ENCODE data around the gene UBAP1L.

The UBAP1L gene

GRCh38 chr15:65055201-65055870 lies 59.7 kb downstream of the UBAP1L start:
- CTCF ChIA-PET: interaction anchor here (0.7 to 9.0 kb wide), 15 partner anchors 8 to 343 kb away, joined by 3 to 72 read pairs (median 5); partner anchors contain the start of genes KBTBD13 and RASL12
- TF ChIP-seq CTCF (IDR thresholded peaks at IDR 0.05; ENCODE audit: control extremely low read depth, extremely low read depth, low read depth, missing control alignments): no peak
- POLR2A ChIA-PET: interaction anchor here (0.5 to 0.8 kb wide), 2 partner anchors 218 to 249 kb away, joined by 3 to 4 read pairs; partner anchors contain the start of gene RNU5B-1
- DNase-seq (ENCODE audit: extremely low spot score): no peak

- peak; percentile 82 for DNase-seq (ENCODE audit: extremely low spot score)
- peak; percentile 90 for TF ChIP-seq CTCF (IDR thresholded peaks at IDR 0.05; ENCODE audit: control extremely low read depth, extremely low read depth, low read depth, missing control alignments)
- ChIA-PET POLR2A (interaction anchor here (0.8 kb wide), 1 partner anchor 250 kb away, joined by 3 read pairs; the partner anchor contains the start of gene RNU5B-1), CTCF (interaction anchor here (0.7 to 9.0 kb wide), 22 partner anchors 9 to 350 kb away, joined by 3 to 72 read pairs (median 4); partner anchors contain the start of genes KBTBD13, RASL12 and RNU5B-1)
Measured at GRCh38 chr15:65054333-65055200, 60.4 kb downstream of the UBAP1L start.

GRCh38 chr15:65052956-65053355 lies 62.0 kb downstream of the UBAP1L start:
- POLR2A ChIA-PET: no interaction called here
- no peak for TF ChIP-seq CTCF (IDR thresholded peaks at IDR 0.05; ENCODE audit: control extremely low read depth, extremely low read depth, low read depth, missing control alignments)
- DNase-seq (ENCODE audit: extremely low spot score): no peak
- CTCF ChIA-PET: interaction anchor here (1.0 to 9.0 kb wide), 15 partner anchors 10 to 332 kb away, joined by 3 to 72 read pairs (median 7); partner anchors contain the start of genes KBTBD13, PARP16 and RASL12

GRCh38 chr15:65051266-65051665 lies 63.7 kb downstream of the UBAP1L start:
- CTCF ChIA-PET: interaction anchor here (1.0 to 9.0 kb wide), 6 partner anchors 10 to 247 kb away, joined by 3 to 72 read pairs (median 8); partner anchors contain the start of genes KBTBD13 and RASL12
- TF ChIP-seq CTCF (IDR thresholded peaks at IDR 0.05; ENCODE audit: control extremely low read depth, extremely low read depth, low read depth, missing control alignments): no peak

GRCh38 chr15:65050270-65050669 lies 64.7 kb downstream of the UBAP1L start:
- CTCF ChIA-PET: interaction anchor here (2.7 to 9.0 kb wide), 2 partner anchors 11 to 19 kb away, joined by 12 to 72 read pairs; partner anchors contain the start of gene RASL12
- POLR2A ChIA-PET: no interaction called here
- DNase-seq (ENCODE audit: extremely low spot score): no peak
- no peak for TF ChIP-seq CTCF (IDR thresholded peaks at IDR 0.05; ENCODE audit: control extremely low read depth, extremely low read depth, low read depth, missing control alignments)

More at GRCh38 chr15:65051266-65051665, 63.7 kb downstream of the UBAP1L start:
- no peak for DNase-seq (ENCODE audit: extremely low spot score)
- POLR2A ChIA-PET: interaction anchor here (0.7 kb wide), 1 partner anchor 893 kb away, joined by 6 read pairs; no protein-coding TSS in a partner anchor

GRCh38 chr15:65049418-65049840 lies 65.6 kb downstream of the UBAP1L start:
- ChIA-PET POLR2A (no interaction called here), CTCF (interaction anchor here (9.0 kb wide), 1 partner anchor 20 kb away, joined by 72 read pairs; the partner anchor contains the start of gene RASL12)
- TF ChIP-seq CTCF (IDR thresholded peaks at IDR 0.05; ENCODE audit: control extremely low read depth, extremely low read depth, low read depth, missing control alignments): no peak
- peak; percentile 98 for DNase-seq (ENCODE audit: extremely low spot score)
